HG02798 (cell line): Measurements from ENCODE around the gene PTPRCAP.

Experiments
- ATAC-seq: cut with Tn5 transposase; IDR thresholded peaks from one replicate; pipeline ENCODE4 v1.9.1; 2021; ENCODE audit warnings: mild to moderate bottlenecking; ENCODE audit not compliant: unreplicated experiment, poor library complexity

PTPRCAP gene

GRCh38 chr11:67398661-67399563, 38.6 kb downstream of the PTPRCAP start:
- no peak for ATAC-seq

- ATAC-seq: no peak
These were observed 39.4 kb downstream of the PTPRCAP start for GRCh38 chr11:67397986-67398660.

- no peak for ATAC-seq
These were observed 39.9 kb downstream of the PTPRCAP start for GRCh38 chr11:67397536-67397935.

DNA sequence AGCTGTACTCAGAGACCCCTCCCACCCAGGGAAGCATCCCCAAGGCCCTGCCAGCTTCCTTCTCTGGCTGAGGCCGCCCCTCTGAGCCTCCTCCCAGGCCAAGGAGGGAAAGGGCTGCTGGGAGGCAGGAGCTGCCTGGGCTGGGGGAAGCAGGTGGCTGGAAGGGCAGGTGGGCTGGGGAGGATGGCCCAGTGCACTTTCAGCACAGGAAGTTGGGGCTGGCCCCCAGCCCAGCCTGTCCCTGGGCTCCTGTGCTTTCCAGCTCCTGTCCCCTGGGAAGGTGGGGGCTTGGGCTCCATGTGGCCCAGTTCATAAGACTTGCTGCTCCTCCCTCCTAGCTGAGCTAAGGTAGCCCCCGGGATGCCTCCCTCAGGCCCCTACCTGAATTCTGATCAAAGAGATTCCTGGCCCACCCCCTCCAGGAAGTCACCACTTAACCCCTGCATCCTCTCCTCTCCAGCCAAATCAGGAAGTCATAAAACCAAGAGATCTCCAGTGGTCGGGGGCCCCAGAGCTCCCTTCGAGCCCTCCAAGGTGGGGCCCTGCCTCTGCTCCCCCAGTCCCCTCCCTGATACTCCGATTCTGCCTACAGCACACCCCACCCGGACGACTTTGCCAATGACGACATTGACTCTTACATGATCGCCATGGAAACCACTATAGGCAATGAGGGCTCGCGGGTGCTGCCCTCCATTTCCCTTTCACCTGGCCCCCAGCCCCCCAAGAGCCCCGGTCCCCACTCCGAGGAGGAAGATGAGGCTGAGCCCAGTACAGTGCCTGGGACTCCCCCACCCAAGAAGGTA, 40.7 kb downstream of the PTPRCAP start:
- no peak for ATAC-seq

- ATAC-seq: no peak
These were observed 41.3 kb downstream of the PTPRCAP start for GRCh38 chr11:67396259-67396581.

- ATAC-seq: no peak
These were observed 41.8 kb downstream of the PTPRCAP start for GRCh38 chr11:67395555-67396258.

DNA sequence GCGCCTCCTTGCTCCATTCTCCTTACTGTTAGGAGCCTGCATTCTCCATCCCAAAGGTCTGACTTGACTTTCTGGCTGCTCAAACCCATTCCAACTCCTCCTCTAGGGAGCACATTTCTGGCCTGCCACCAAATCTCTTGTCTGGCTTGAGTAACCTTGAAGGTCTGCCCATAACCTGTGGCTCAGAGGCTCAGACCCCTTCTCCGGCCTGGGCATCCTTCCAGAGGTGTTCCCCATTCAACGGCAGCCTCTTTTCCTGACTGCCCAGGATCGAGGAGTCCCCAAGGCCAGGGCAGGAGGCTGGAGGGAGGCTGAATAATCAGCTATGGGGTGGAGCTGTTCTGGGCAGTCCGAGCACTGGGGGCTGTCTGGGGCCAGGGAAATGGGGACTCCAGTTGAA, 43.5 kb downstream of the PTPRCAP start:
- ATAC-seq: no peak

GRCh38 chr11:67393437-67393836, 44.0 kb downstream of the PTPRCAP start:
- ATAC-seq: no peak

DNA sequence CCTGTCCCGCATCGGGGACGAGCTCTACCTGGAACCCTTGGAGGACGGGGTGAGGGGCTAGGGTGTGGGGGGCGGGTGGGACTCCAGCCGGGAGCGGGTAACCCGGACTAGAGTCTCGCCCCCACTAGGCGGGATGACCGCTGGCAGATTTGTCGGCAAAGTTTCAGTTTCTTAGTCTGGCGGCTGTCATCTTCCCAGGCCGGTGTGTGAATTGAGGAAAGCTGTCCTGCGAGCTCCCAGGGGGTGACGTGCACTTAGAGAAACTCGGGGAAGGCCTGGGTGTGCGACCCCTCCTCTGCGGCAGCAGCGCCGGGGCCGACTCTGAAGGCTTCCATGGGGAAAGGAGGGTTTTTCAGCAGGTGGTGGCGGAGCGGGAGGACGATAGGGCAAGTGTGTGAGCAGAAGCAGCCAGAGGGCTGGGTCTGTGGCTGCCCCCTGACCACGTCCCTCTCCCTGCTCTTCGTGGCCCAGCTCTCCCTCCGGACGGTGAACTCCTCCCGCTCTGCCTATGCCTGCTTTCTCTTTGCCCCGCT, 45.2 kb downstream of the PTPRCAP start:
- no peak for ATAC-seq

- peak; percentile 86 for ATAC-seq
These were observed 45.9 kb downstream of the PTPRCAP start, which contains the start of gene RAD9A for GRCh38 chr11:67391304-67392182. Gene RAD9A (plus strand): TSS chr11:67391986. CDS start chr11:67392045, 59 bp downstream.

GRCh38 chr11:67390947-67391303, 46.6 kb downstream of the PTPRCAP start:
- ATAC-seq: no peak

DNA sequence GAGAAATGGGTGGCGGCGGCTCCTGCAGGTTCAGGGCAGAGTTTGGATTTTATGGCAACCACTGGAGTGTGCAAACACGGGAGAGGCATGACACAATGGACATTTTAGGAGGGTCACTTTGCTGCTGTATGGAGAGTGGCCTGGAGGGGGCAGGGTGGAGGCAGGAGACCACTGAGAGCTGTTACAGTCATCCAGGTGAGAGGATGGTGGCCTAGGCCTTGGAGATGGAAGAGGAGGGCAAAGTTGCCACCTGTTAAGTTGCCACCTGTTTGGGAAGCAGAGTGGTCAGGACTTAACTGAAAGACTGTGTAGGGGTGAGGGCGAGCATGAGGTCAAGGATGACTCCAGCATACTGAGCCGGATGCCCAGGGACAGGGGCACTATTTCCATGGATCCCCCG, 48.0 kb downstream of the PTPRCAP start:
- ATAC-seq: no peak

DNA sequence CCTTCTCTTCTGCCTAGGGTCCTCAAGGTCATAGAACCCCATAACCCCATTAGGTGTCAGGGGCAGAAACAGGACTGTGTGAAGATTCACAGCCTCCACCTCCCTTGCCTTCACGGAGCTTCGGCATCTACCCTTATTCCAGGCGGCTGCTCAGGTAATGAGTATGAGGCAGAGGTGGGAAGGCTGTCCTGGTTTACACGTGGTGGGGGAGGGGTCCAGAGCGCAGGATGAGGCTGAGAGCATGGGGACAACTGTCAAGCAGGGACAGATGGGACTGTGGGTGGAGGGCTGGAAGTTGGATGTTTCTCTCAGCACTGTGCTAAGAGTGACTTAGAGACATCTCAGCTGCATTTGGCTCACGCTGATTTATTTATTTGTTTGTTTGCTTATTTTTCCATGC, 50.0 kb downstream of the PTPRCAP start:
- no peak for ATAC-seq

DNA sequence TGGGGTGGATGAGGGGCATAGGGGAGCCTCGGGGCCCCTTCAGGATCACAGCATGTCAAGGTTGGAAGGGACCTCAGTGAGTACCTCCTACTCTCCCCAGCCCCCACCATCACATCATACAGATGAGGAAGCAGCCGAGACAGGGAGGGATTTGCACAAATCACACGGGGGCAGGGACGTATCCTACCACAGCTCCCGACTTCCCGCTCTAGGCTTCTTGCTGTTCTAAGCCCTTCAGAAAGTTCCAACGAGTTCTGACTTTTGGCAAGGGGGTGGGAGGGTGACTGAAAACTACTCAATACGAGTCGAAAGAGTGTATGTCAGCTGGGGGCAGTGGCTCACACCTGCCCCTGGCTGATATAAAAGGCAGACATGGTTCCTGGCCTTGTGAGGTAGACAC, 50.4 kb downstream of the PTPRCAP start:
- no peak for ATAC-seq
